ENCODE measurements around the gene TBC1D22A.

Gene TBC1D22A

DNA sequence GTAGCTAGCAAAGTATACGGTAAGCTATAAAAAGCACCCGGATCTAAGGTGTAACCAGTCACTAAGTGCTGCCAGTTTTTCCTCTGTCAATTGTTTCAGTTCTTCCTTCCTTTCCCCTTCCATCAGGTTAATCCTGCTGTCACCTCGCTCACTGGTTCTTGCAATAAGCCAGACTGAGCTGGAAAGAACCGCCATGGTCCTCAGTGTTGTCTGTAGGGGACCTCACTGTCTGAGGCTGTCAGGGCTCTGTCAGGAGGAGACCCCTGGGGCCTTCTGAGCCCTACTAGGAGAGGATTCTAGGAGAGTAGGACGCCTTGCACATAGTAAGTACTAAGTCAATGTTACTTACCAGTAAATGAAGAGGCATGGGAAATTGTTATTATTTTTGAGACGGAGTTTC is 1.4 kb upstream of the TBC1D22A start:
- no peaks in the 10 kb centered on the region for H3K27me3 ChIP-seq (replicated peaks; ENCODE audit: control insufficient read depth, insufficient read depth, low read length, poor library complexity, severe bottlenecking)
- no peaks in the 10 kb centered on the region for H3K36me3 ChIP-seq (ENCODE audit: control insufficient read depth, insufficient read depth, low read length)
- peaks cover 4% of the 10 kb centered on the region for H3K9me3 ChIP-seq (ENCODE audit: control insufficient read depth, low read length)
- no peak overlapping the region for H3K27ac ChIP-seq (ENCODE audit: insufficient read depth, low read length, poor library complexity, severe bottlenecking)
- no peak for DNase-seq
- H3K4me3 ChIP-seq (ENCODE audit: insufficient read depth, low read depth, low read length, poor library complexity, severe bottlenecking) = no peak overlapping the region
- H3K4me1 ChIP-seq (ENCODE audit: control insufficient read depth, insufficient read depth, low read length, poor library complexity, severe bottlenecking) = peaks cover 19% of the 10 kb centered on the region

GRCh38 chr22:46761539-46762237 is 762 bp upstream of the TBC1D22A start:
- DNase-seq = no peak
- Histone ChIP-seq H3K27me3 (replicated peaks; ENCODE audit: control insufficient read depth, insufficient read depth, low read length, poor library complexity, severe bottlenecking) (no peaks in the 10 kb centered on the region), H3K36me3 (ENCODE audit: control insufficient read depth, insufficient read depth, low read length) (no peaks in the 10 kb centered on the region), H3K4me3 (ENCODE audit: insufficient read depth, low read depth, low read length, poor library complexity, severe bottlenecking) (peak overlapping the region; percentile 86), H3K9me3 (ENCODE audit: control insufficient read depth, low read length) (no peaks in the 10 kb centered on the region), H3K4me1 (ENCODE audit: control insufficient read depth, insufficient read depth, low read length, poor library complexity, severe bottlenecking) (peaks cover 19% of the 10 kb centered on the region), H3K27ac (ENCODE audit: insufficient read depth, low read length, poor library complexity, severe bottlenecking) (peak overlapping the region; percentile 96)

- Histone ChIP-seq H3K27me3 (replicated peaks; ENCODE audit: control insufficient read depth, insufficient read depth, low read length, poor library complexity, severe bottlenecking) (no peaks in the 10 kb centered on the region), H3K36me3 (ENCODE audit: control insufficient read depth, insufficient read depth, low read length) (no peaks in the 10 kb centered on the region), H3K4me3 (ENCODE audit: insufficient read depth, low read depth, low read length, poor library complexity, severe bottlenecking) (peak overlapping the region; percentile 86), H3K4me1 (ENCODE audit: control insufficient read depth, insufficient read depth, low read length, poor library complexity, severe bottlenecking) (peaks cover 19% of the 10 kb centered on the region), H3K9me3 (ENCODE audit: control insufficient read depth, low read length) (no peaks in the 10 kb centered on the region), H3K27ac (ENCODE audit: insufficient read depth, low read length, poor library complexity, severe bottlenecking) (peak overlapping the region; percentile 96)
- peak; percentile 35 to 58 (median 51) for DNase-seq
Measured at GRCh38 chr22:46763051-46763705, 728 bp downstream of the TBC1D22A start.

GRCh38 chr22:46764140-46764680 is 1.8 kb downstream of the TBC1D22A start:
- Histone ChIP-seq H3K4me1 (ENCODE audit: control insufficient read depth, insufficient read depth, low read length, poor library complexity, severe bottlenecking) (peaks cover 19% of the 10 kb centered on the region), H3K27me3 (replicated peaks; ENCODE audit: control insufficient read depth, insufficient read depth, low read length, poor library complexity, severe bottlenecking) (no peaks in the 10 kb centered on the region), H3K36me3 (ENCODE audit: control insufficient read depth, insufficient read depth, low read length) (no peaks in the 10 kb centered on the region), H3K9me3 (ENCODE audit: control insufficient read depth, low read length) (no peaks in the 10 kb centered on the region), H3K27ac (ENCODE audit: insufficient read depth, low read length, poor library complexity, severe bottlenecking) (peak overlapping the region; percentile 96), H3K4me3 (ENCODE audit: insufficient read depth, low read depth, low read length, poor library complexity, severe bottlenecking) (no peak overlapping the region)
- DNase-seq = no peak

DNA sequence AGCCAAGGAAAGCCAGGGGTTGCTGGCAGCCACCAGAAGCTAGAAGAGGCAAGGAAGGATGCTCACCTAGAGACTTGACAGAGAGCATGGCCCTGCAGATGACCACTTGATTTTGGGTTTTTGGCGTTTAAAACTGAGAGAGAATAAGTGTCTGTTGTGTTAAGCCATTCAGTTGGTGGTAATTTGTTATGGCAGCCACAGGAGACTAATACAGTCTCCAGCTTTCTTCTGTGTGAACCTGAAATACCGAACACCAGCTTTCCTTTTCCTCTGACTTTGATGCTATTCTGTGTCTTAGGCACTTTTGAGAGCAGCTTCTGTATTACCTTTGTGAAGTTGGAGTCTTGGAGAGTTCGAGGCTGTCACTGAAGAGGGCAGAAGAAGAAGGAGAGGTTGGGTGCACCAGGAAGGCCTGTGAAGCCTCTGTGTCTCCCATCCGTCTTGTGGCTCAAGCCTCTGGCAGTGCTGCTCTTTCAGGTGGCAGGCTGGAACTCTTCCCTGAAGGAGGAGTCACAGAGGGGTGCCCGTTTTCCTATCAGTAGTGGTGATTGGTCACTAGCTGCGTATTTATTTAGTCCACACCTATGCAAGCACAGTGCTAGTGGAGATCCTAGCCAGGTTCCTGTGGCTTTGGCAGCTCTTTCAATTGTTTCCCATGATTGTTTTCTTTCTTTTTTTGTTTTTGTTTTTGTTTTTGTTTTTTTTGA is 2.5 kb downstream of the TBC1D22A start:
- Histone ChIP-seq H3K36me3 (ENCODE audit: control insufficient read depth, insufficient read depth, low read length) (no peaks in the 10 kb centered on the region), H3K27me3 (replicated peaks; ENCODE audit: control insufficient read depth, insufficient read depth, low read length, poor library complexity, severe bottlenecking) (no peaks in the 10 kb centered on the region), H3K9me3 (ENCODE audit: control insufficient read depth, low read length) (no peaks in the 10 kb centered on the region), H3K27ac (ENCODE audit: insufficient read depth, low read length, poor library complexity, severe bottlenecking) (no peak overlapping the region), H3K4me1 (ENCODE audit: control insufficient read depth, insufficient read depth, low read length, poor library complexity, severe bottlenecking) (peaks cover 19% of the 10 kb centered on the region), H3K4me3 (ENCODE audit: insufficient read depth, low read depth, low read length, poor library complexity, severe bottlenecking) (no peak overlapping the region)
- no peak for DNase-seq

DNA sequence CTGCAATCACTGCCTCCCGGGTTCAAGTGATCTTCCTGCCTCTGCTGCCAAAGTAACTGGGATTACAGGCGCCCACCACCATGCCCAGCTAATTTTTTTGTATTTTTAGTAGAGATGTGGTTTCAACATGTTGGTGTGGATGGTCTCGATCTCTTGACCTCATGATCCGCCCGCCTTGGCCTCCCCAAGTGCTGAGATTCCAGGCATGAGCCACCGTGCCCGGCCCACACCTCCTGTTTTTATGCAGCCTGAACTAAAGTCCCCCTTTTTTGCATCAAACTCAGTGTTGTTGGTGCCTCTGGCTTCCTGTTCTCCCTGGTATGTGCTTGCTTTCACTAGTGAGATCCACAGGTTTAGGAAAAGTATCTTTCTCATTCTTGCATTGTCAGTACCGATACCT is 4.2 kb downstream of the TBC1D22A start:
- DNase-seq = no peak
- Histone ChIP-seq H3K4me3 (ENCODE audit: insufficient read depth, low read depth, low read length, poor library complexity, severe bottlenecking) (no peak overlapping the region), H3K36me3 (ENCODE audit: control insufficient read depth, insufficient read depth, low read length) (no peaks in the 10 kb centered on the region), H3K4me1 (ENCODE audit: control insufficient read depth, insufficient read depth, low read length, poor library complexity, severe bottlenecking) (peaks cover 17% of the 10 kb centered on the region), H3K27me3 (replicated peaks; ENCODE audit: control insufficient read depth, insufficient read depth, low read length, poor library complexity, severe bottlenecking) (no peaks in the 10 kb centered on the region), H3K27ac (ENCODE audit: insufficient read depth, low read length, poor library complexity, severe bottlenecking) (no peak overlapping the region), H3K9me3 (ENCODE audit: control insufficient read depth, low read length) (no peaks in the 10 kb centered on the region)

DNA sequence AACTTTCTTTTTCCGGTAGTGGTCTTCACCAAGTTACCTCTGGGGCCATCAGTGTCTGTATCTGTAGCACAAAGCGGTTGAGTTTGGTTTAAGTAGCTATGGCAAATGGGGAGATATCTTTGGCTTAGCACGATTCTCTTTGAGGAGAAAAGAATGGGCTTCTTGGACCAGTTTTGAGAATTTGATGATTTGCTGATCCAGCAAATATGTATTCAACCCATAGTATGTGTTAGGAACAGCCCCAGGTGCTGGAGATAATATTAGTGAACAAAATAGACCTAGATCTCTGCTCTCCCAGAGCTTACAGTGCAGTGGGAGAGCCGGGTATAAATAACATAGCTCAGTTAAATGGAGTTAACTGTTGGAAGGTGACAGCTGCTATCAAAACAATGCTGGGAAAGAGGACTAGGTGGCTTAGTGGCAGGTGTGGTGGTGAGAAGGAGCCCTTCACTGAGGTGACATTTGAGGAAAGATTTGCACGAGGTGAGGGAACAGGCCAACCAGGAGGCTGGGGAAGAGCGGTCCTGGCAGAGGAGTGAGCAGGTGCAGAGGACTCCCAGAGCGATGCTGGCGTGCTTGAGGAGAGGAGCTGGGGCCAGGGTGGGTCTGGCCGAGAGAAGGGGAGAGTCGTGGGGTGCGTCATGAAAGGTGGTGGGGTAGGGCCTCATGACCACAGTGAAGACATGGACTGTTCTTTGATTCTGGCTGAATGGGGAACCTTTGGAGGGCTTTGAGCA is 5.0 kb downstream of the TBC1D22A start:
- DNase-seq = no peak
- Histone ChIP-seq H3K9me3 (ENCODE audit: control insufficient read depth, low read length) (no peaks in the 10 kb centered on the region), H3K36me3 (ENCODE audit: control insufficient read depth, insufficient read depth, low read length) (no peaks in the 10 kb centered on the region), H3K4me1 (ENCODE audit: control insufficient read depth, insufficient read depth, low read length, poor library complexity, severe bottlenecking) (peaks cover 13% of the 10 kb centered on the region), H3K4me3 (ENCODE audit: insufficient read depth, low read depth, low read length, poor library complexity, severe bottlenecking) (no peak overlapping the region), H3K27ac (ENCODE audit: insufficient read depth, low read length, poor library complexity, severe bottlenecking) (no peak overlapping the region), H3K27me3 (replicated peaks; ENCODE audit: control insufficient read depth, insufficient read depth, low read length, poor library complexity, severe bottlenecking) (no peaks in the 10 kb centered on the region)

GRCh38 chr22:46769191-46769675 is 6.8 kb downstream of the TBC1D22A start:
- DNase-seq = no peak
- no peaks in the 10 kb centered on the region for H3K36me3 ChIP-seq (ENCODE audit: control insufficient read depth, insufficient read depth, low read length)
- H3K27me3 ChIP-seq (replicated peaks; ENCODE audit: control insufficient read depth, insufficient read depth, low read length, poor library complexity, severe bottlenecking) = no peaks in the 10 kb centered on the region
- H3K4me1 ChIP-seq (ENCODE audit: control insufficient read depth, insufficient read depth, low read length, poor library complexity, severe bottlenecking) = peaks cover 12% of the 10 kb centered on the region
- H3K4me3 ChIP-seq (ENCODE audit: insufficient read depth, low read depth, low read length, poor library complexity, severe bottlenecking) = no peak overlapping the region
- H3K27ac ChIP-seq (ENCODE audit: insufficient read depth, low read length, poor library complexity, severe bottlenecking) = peak overlapping the region; percentile 22
- H3K9me3 ChIP-seq (ENCODE audit: control insufficient read depth, low read length) = no peaks in the 10 kb centered on the region

DNA sequence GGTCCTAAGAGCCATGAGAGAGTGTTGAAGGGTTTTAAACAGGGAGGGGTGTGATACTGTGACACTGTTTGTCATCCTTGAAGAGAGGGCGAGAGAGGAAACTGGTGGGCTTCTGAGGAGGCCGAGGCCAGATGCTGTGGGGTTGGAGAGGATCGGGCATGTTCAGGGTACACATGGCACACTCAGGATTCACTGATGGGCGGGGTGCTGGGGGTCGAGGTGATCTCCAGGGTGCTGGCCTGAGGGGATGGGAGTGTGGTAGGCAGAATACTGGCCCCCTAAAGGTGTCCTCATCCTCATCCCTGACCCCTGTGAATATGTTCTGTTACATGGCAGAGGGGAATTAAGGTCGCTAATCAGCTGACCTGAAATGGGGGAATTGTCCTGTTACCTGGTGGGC is 7.3 kb downstream of the TBC1D22A start:
- H3K27me3 ChIP-seq (replicated peaks; ENCODE audit: control insufficient read depth, insufficient read depth, low read length, poor library complexity, severe bottlenecking) = no peaks in the 10 kb centered on the region
- peak overlapping the region; percentile 22 for H3K27ac ChIP-seq (ENCODE audit: insufficient read depth, low read length, poor library complexity, severe bottlenecking)
- DNase-seq = no peak
- H3K4me3 ChIP-seq (ENCODE audit: insufficient read depth, low read depth, low read length, poor library complexity, severe bottlenecking) = no peak overlapping the region
- no peaks in the 10 kb centered on the region for H3K36me3 ChIP-seq (ENCODE audit: control insufficient read depth, insufficient read depth, low read length)
- H3K9me3 ChIP-seq (ENCODE audit: control insufficient read depth, low read length) = no peaks in the 10 kb centered on the region
- H3K4me1 ChIP-seq (ENCODE audit: control insufficient read depth, insufficient read depth, low read length, poor library complexity, severe bottlenecking) = peaks cover 14% of the 10 kb centered on the region

Data from effector memory CD4-positive, alpha-beta T cell (primary cell).